BE2C (cell line): ENCODE data around the gene LRP10.
"Not testable (repeated sequence)": the region's sequence is repeated elsewhere in the genome, so short reads cannot be mapped to it uniquely, and the experiment has no call there.

Source experiments
- DNase-seq: peaks from one replicate; pipeline ENCODE4 v3.0.0-alpha.2; 2020
- H3K27me3 ChIP-seq: fragments of 250-450 bp; sonication (Bioruptor Pico); 2 replicates; pipeline ENCODE4 v1.5.1; 2020; ENCODE audit warnings: mild to moderate bottlenecking
- H3K36me3 ChIP-seq: fragments of 250-450 bp; sonication (Bioruptor Pico); 2 replicates; pipeline ENCODE4 v1.5.1; 2020; ENCODE audit warnings: mild to moderate bottlenecking
- H3K4me1 ChIP-seq: fragments of 250-450 bp; sonication (Bioruptor Pico); 2 replicates; pipeline ENCODE4 v1.5.1; 2020
- H3K4me3 ChIP-seq: 2 replicates; pipeline ENCODE4 v1.5.1; 2011; ENCODE audit warnings: low read depth, low read length
- H3K9me3 ChIP-seq: fragments of 250-450 bp; sonication (Bioruptor Pico); 2 replicates; pipeline ENCODE4 v1.5.1; 2020
- CTCF ChIP-seq: IDR thresholded peaks from 2 replicates; pipeline ENCODE4 v1.5.1; 2012; ENCODE audit warnings: mild to moderate bottlenecking, low read depth, low read length

LRP10 gene

GRCh38 chr14:22905627-22906026 is 34.1 kb downstream of the LRP10 start:
- Histone ChIP-seq H3K36me3 (peaks cover 92% of the 10 kb centered on the region), H3K4me3 (no peak overlapping the region), H3K27me3 (no peaks in the 10 kb centered on the region), H3K9me3 (no peaks in the 10 kb centered on the region; the same call in 1 of the 2 replicates), H3K4me1 (no peaks in the 10 kb centered on the region)
- TF ChIP-seq CTCF, result no peak
- DNase-seq, result no peak

GRCh38 chr14:22906073-22906472 is 34.5 kb downstream of the LRP10 start:
- H3K4me3 ChIP-seq, result no peak overlapping the region
- no peaks in the 10 kb centered on the region; the same call in 1 of the 2 replicates for H3K9me3 ChIP-seq
- H3K4me1 ChIP-seq, result no peaks in the 10 kb centered on the region
- DNase-seq, result no peak
- no peaks in the 10 kb centered on the region for H3K27me3 ChIP-seq
- TF ChIP-seq CTCF, result no peak
- peaks cover 89% of the 10 kb centered on the region for H3K36me3 ChIP-seq

- Histone ChIP-seq H3K4me3 (no peak overlapping the region), H3K4me1 (no peaks in the 10 kb centered on the region), H3K9me3 (no peaks in the 10 kb centered on the region; the same call in 1 of the 2 replicates), H3K27me3 (no peaks in the 10 kb centered on the region), H3K36me3 (peaks cover 75% of the 10 kb centered on the region)
- no peak for DNase-seq
- no peak for TF ChIP-seq CTCF
Observed at GRCh38 chr14:22907429-22907828, 35.9 kb downstream of the LRP10 start.

GRCh38 chr14:22908601-22909000 is 37.1 kb downstream of the LRP10 start:
- H3K9me3 ChIP-seq, result no peaks in the 10 kb centered on the region; the same call in 1 of the 2 replicates
- no peak overlapping the region for H3K4me3 ChIP-seq
- no peaks in the 10 kb centered on the region for H3K4me1 ChIP-seq
- H3K36me3 ChIP-seq, result peaks cover 66% of the 10 kb centered on the region
- no peak for TF ChIP-seq CTCF
- no peak for DNase-seq
- no peaks in the 10 kb centered on the region for H3K27me3 ChIP-seq

GRCh38 chr14:22910916-22911315 is 39.4 kb downstream of the LRP10 start:
- DNase-seq, result no peak
- Histone ChIP-seq H3K4me3 (no peak overlapping the region), H3K9me3 (no peaks in the 10 kb centered on the region), H3K36me3 (peaks cover 46% of the 10 kb centered on the region), H3K27me3 (no peaks in the 10 kb centered on the region), H3K4me1 (no peaks in the 10 kb centered on the region)
- no peak for TF ChIP-seq CTCF

- H3K27me3 ChIP-seq, H3K4me1 ChIP-seq, DNase-seq: not testable (repeated sequence)
Observed at GRCh38 chr14:22914836-22915235, 43.3 kb downstream of the LRP10 start.

GRCh38 chr14:22915886-22916521 is 44.5 kb downstream of the LRP10 start:
- H3K9me3 ChIP-seq, result no peaks in the 10 kb centered on the region
- H3K27me3 ChIP-seq, result no peaks in the 10 kb centered on the region
- H3K36me3 ChIP-seq, result peaks cover 14% of the 10 kb centered on the region
- no peak for TF ChIP-seq CTCF
- DNase-seq, result no peak
- H3K4me3 ChIP-seq, result no peak overlapping the region
- no peaks in the 10 kb centered on the region for H3K4me1 ChIP-seq

More at GRCh38 chr14:22914836-22915235, 43.3 kb downstream of the LRP10 start:
- not testable (repeated sequence) for H3K9me3 ChIP-seq, H3K36me3 ChIP-seq, H3K4me3 ChIP-seq
